HS-27A (cell line): ENCODE results near the gene OXNAD1.

Source experiments
- DNase-seq: peaks from one replicate; pipeline ENCODE4 v3.0.0-alpha.2; 2012; ENCODE audit warnings: low read depth, missing footprints

Gene OXNAD1

DNA sequence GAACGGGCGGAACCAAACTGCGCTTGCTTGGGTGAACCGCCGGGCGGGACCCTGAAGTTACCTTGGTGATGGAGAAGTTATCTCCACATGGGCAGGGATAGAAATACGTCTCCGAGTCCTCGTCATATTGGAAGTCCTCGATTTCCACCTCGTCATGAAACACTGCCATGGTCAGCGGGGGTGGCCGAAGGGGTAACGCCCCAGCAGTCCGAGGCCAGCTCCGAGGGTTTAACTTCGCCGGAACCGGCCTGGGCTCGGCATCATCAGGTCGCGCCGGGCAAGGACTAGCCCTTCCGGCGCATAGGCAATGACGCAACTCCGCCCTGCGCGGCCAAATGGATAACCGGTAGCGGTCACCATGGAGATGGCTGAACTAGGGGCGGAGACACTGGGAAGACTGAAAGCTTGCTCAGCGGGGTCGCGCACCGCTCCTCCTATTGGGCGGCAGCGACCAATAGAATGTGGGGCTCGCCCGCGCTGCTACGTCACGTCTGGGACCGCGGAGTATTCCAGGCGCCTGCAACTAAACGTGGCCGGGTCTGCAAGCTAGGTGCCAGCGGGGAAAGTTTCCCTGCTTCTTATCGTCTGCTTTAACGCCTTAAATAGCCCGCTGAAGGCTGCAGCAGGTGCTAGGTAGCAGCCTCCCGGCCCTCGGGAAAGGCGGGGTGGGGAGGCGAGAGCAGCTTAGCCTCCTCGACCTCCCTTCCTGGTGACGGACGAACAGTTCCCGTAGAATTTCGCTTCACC is at the start of gene OXNAD1, which contains the start of gene DPH3:
Gene OXNAD1 (plus strand): TSS at position 505 of the 747 bp plus-strand sequence. CDS start 5,741 bp downstream, outside the sequence.
Gene DPH3 (minus strand): TSS at position 236 of the 747 bp plus-strand sequence. CDS start 67 bp downstream, at position 169.
- DNase-seq = peak; percentile 99

- DNase-seq = no peak
These were observed 48.6 kb upstream of the OXNAD1 start for GRCh38 chr3:16216373-16216935.

DNA sequence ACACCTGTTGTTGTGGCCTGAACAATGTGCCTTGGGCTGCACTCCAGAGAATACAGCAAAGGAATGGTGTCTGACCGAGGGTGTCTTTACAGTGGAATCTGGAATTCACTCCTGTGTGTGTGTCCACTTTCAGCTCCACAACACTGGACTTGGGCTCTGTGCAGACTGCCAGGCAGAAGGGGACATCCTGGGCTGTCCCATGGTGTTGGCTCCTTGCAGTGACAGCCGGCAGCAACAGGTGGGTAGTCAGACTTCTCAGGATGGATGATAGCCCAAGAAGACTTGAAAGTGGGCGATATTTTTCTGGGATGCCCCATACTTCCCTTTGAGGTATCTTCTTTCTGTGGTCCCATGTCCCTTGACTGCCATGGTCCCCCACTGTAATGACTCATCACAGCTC is 45.2 kb upstream of the OXNAD1 start:
- DNase-seq = no peak

DNA sequence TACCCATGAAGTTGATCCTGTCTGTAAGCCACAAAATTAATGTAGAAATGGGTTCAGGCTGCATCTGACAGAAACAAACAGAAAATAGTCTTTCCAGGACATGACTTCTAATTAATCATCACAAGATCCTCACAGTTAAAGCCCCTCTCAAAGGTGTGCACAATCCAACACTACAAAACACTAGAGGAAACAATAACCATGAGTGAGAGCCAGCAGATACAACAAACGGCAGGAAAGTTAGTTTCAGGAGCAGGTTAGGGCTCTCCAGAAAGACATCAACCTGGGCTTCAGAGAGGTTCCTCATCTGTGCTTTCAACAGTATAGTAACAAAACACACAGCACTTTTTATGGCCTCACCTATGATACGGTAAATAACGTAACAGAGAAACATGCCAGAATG is 43.0 kb upstream of the OXNAD1 start:
- DNase-seq = no peak

DNA sequence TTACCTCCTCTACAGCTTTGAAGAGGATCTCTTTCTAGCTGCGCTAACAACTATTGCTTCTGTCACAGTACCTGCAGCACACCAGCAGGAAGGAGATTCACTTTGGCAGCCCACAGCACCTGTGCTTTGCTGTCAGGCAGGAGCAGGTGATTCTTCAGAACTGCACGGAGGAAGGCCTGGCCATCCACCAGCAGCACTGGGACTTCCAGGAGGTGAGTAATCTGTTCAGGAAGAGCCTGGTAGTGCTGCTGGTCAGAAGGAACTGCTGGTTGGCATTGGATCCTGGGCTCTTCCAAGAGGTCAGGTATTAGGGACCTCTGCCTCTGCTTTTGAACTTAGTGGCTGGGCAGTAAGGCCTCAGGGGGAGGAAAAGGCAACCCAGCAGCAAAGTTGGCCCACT is 42.5 kb upstream of the OXNAD1 start:
- DNase-seq = no peak

DNA sequence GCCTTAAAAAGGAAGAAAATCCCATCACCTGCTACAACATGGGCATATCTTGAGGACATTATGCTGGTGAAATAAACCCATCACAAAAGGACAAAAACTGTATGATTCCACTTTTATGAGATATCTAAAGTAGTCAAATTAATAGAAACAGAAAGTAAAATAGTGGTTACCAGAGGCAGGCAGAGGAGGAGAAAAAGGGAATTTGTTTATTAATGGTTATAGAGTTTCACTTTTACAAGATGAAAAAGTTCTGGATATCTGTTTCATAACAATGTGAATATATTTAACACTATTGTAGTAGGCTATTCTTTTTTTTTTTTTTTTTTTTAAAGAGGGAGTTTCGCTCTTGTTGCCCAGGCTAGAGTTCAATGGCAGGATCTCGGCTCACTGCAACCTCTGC is 40.7 kb upstream of the OXNAD1 start:
- DNase-seq = no peak

DNA sequence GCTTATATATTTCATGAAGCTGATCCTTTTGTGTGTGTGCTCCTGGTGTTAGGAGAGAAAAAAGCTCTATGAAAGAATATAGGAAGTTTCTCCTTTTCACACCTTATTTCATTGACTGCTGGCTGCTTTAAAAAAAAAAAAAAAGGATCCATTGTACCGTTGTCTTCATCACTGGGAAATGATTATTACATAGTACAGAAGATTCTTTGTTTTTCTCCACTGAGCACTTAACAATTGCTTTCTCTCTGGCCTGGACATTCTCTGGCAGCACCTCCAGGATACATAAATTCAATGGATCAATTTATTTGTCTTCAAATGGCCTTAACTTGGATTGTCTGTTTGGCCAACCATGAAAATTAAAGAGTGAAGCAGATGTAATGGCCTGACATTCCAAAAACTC is 37.4 kb upstream of the OXNAD1 start:
- no peak for DNase-seq

GRCh38 chr3:16229681-16230080 is 35.3 kb upstream of the OXNAD1 start:
- no peak for DNase-seq

DNA sequence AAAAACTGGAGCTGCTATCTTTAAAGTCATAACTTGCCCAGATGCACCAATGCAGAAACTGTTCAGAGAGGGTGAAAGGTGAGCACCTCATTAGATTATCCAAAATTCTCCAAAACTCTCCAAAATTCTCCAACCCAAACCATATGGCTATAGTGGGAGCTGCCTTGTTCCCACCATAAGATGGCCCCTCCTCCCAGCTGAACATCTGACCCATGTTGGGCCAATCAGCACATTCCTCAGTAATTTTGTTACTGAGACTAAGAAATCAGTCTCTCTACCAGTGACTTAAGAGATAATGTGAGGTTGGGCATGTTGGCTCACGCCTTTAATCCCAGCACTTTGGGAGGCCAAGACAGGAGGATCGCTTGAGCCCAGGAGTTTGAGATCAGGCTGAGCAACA is 33.0 kb upstream of the OXNAD1 start:
- DNase-seq = no peak

DNA sequence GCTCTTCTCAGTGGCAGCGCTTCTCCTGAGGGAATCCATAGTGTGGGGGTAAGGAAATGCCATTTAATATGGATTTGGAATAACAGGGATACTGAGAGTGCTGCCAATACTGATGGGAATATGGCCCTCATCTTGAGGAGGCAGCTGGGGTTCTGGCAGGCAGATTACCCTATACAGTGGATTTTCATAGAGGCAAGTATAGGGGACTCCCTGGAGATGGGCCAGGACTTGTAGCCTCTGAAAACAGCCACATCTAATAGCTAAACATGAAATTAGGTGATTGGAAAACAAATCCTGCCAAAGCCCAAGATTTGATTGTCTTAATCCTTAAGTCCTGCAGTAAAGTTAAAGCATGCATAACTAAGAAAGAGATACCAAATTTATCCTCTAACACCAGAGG is 31.2 kb upstream of the OXNAD1 start:
- DNase-seq = no peak

DNA sequence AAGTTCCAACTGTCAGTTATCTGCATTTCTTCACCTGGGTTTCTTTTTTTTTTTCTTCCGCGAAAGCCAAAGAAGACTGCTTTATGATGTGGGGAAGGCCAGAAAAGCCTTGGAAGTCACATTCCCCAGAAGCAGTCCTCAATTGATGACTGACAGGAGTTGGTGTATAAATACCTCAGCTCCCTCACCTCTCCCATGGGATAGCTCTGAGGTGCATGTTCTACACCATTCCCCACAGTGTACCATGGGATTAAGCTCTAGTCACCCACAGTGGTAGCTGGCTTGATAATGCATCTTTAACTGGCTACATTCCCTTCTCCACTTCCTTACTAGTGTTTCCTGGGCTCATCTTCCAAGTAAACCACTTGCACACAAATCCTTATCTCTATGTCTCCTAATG is 30.7 kb upstream of the OXNAD1 start:
- DNase-seq = no peak

- no peak for DNase-seq
These were observed 28.9 kb upstream of the OXNAD1 start for GRCh38 chr3:16236030-16236639.

DNA sequence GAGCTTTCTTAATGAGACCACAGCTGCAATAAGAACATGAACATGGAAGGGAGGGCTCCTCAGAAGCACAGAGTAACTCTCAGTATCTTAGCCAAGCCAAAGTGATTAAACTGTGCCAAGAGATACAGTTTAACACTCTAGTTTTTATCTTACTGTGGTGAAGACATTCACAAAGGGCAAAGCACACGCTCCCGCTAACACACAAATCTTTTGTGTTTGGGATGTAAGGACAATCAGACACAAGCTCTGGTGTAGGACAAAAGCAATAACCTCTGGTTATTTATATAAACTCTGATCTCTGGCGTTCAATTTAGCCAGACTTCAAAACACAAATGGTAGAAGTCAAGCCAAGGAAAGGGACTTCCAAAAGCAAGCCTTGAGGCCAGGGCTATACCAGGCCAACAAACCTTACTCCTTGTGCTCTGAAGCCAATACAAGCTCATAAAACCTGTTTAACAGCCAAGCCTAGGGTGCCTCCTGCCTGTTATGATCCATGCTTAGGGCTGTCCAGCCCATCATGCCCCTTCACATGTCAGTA is 28.1 kb upstream of the OXNAD1 start:
- no peak for DNase-seq

GRCh38 chr3:16239086-16239770 is 25.8 kb upstream of the OXNAD1 start:
- no peak for DNase-seq

- no peak for DNase-seq
These were observed 25.2 kb upstream of the OXNAD1 start for GRCh38 chr3:16239780-16240179.

- DNase-seq = no peak
These were observed 24.6 kb upstream of the OXNAD1 start for GRCh38 chr3:16240229-16241023.

- DNase-seq = no peak
These were observed 23.8 kb upstream of the OXNAD1 start for GRCh38 chr3:16241225-16241624.

- no peak for DNase-seq
These were observed 22.8 kb upstream of the OXNAD1 start for GRCh38 chr3:16242177-16242576.

DNA sequence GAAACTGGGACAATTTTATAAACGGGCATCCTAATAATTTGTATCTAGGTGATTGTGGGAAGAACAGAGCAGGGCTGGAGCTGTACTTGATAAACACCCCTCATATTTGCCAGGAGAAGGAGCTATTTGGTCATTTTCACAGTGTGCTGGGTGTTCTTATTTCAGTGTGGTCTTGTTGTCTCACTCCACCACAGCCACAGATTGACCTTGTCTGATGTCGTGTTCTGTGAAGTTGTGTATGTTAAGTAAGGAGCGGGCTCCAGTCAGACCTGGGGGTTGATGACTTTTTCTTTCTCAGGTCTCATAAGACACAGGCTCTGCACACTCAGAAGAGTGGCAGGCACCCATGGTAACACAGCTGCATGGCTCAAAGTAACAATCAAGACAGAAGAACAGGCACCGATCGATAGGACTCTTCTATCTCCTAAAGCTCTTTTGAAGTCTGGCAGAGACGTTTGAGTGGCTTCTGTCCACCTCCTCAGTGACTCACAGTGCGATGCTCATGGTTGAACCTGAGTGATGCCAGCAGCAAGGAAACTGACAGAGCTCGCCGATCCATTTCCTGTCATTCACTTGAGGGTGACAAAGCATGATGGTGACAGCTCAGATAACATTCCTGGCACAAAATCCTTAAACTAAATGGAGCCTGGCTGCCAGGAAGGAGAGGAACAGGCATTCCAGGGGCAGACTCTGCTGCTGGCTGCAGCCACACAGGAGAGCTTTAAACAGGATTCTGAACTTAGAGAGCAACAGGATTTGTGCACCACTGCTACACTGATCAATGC is 21.1 kb upstream of the OXNAD1 start:
- DNase-seq = no peak

GRCh38 chr3:16245609-16246008 is 19.4 kb upstream of the OXNAD1 start:
- no peak for DNase-seq
